ENCODE measurements around the gene CRIM1. TPM values are rescaled to one million over a fixed set of nuclear protein-coding genes. Genes with fewer than 3 reads are reported as not detected.

The CRIM1 gene
- total and polyA plus RNA-seq, 2 of the 8 experiments (the other 6 are each of a cell fraction or from before 2014, with no cell fraction given), result 9.4 to 28.4 TPM

DNA sequence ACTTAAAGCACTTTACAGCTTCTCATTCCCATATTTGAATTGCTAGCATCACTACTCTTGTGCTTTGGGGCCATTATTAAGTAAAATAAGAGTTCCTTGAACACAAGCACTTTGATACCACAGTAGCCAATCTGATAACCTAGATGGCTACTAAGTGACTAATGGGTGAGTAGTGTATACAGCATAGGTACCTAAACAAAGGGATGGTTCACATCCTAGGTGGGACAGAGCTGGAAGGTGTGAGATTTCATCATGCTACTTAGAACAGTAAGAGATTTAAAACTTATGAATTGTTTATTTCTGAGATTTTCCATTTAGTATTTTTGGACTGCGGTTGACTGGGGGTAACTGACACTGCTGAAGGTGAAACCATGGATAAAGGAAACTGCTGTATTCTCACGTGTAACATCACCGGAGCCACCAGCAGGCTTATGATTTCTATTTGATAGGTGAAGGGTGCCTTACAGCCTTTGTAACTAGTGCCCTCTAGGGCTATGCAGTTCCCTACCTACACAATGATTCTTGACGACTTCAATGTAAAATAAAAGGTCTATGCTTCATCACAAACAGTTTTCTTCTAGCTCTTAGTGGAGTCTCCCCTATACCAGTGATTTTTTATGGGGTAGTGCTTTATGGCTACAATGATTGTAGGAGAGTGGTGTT lies 22.1 kb upstream of the CRIM1 start:
- H4K20me1 ChIP-seq (replicated peaks in 1 of 2; ENCODE audit: control insufficient read depth in 1 of 2, insufficient read depth in 2 of 2, low read length in 2 of 2), result no peaks in the 10 kb centered on the region
- H3K23ac ChIP-seq (ENCODE audit: insufficient read length), result no peak overlapping the region
- no peaks in the 10 kb centered on the region for H3K36me3 ChIP-seq (ENCODE audit: control insufficient read depth in 2 of 4, insufficient read depth in 4 of 4, low read length in 3 of 4)
- peaks cover 0 to 3% (median 1%) of the 10 kb centered on the region in 4 experiments; a peak in 3 of 7 replicates for H3K4me1 ChIP-seq (replicated peaks in 1 of 4; ENCODE audit: control insufficient read depth in 3 of 4, insufficient read depth in 4 of 4, low read length in 3 of 4)
- H3K27ac ChIP-seq (ENCODE audit: low read depth, low read length), result no peak overlapping the region
- H3K27me3 ChIP-seq (replicated peaks in 1 of 4; ENCODE audit: control insufficient read depth in 3 of 4, extremely low read depth in 1 of 4, insufficient read depth in 3 of 4, low read length in 3 of 4), result peaks cover 0 to 1% (median 0%) of the 10 kb centered on the region in 4 experiments; a peak in 1 of 7 replicates
- FAIRE-seq, result no peak
- no peak overlapping the region for H3K18ac ChIP-seq (ENCODE audit: extremely low read depth, low read length)
- no peak for DNase-seq (ENCODE audit: low read depth in 1 of 2, low spot score in 2 of 2)
- H2BK5ac ChIP-seq (ENCODE audit: low read depth, low read length), result no peak overlapping the region
- H3K9ac ChIP-seq (replicated peaks in 1 of 4; ENCODE audit: extremely low read depth in 1 of 4, low read depth in 3 of 4, low read length in 3 of 4), result no peak overlapping the region
- H4K91ac ChIP-seq (replicated peaks; ENCODE audit: insufficient read length, low read length), result no peak overlapping the region
- H2BK15ac ChIP-seq (ENCODE audit: low read length), result no peak overlapping the region
- H3K23me2 ChIP-seq (ENCODE audit: low read depth, low read length), result no peaks in the 10 kb centered on the region; the same call in 1 of the 2 replicates
- no peak overlapping the region for H2BK12ac ChIP-seq (ENCODE audit: low read depth, low read length)
- H3K4ac ChIP-seq (replicated peaks; ENCODE audit: insufficient read length, low read depth, low read length), result no peak overlapping the region
- H3K79me1 ChIP-seq (ENCODE audit: low read depth, low read length), result no peaks in the 10 kb centered on the region
- H3K4me2 ChIP-seq (ENCODE audit: insufficient read depth in 1 of 2, low read depth in 2 of 2, low read length in 2 of 2), result no peak overlapping the region
- no peak overlapping the region for H3K56ac ChIP-seq (replicated peaks; ENCODE audit: insufficient read length, low read depth, low read length)
- CTCF ChIA-PET (ENCODE audit: partially characterized antibody), result interaction anchor here (0.6 to 1.3 kb wide), 2 partner anchors 12 to 462 kb away, joined by 3 to 5 read pairs; no protein-coding TSS in a partner anchor
- H3K14ac ChIP-seq (ENCODE audit: insufficient read length), result no peak overlapping the region
- no peak overlapping the region for H4K5ac ChIP-seq (ENCODE audit: insufficient read length, low read depth, low read length)
- H2AFZ ChIP-seq (ENCODE audit: low read length), result no peak overlapping the region
- 70% methylated on average over 4 of the region's 4 CpGs; no CpG with 5 or more reads in 1 of the 2 experiments for WGBS, 2 experiments (ENCODE audit: extremely low coverage in 1 of 2, insufficient coverage in 1 of 2, insufficient read length in 1 of 2, insufficient replicate concordance in 2 of 2, low coverage in 1 of 2, low lambda C conversion rate in 2 of 2, missing lambda C conversion rate in 1 of 2)
- H3K4me3 ChIP-seq (ENCODE audit: extremely low read depth in 1 of 4, insufficient read depth in 2 of 4, low read depth in 3 of 4, low read length in 4 of 4), result no peak overlapping the region
- no peaks in the 10 kb centered on the region for H3K79me2 ChIP-seq (ENCODE audit: control insufficient read depth in 1 of 2, insufficient read depth in 2 of 2, low read length in 2 of 2)
- TF ChIP-seq, protein P1, sequence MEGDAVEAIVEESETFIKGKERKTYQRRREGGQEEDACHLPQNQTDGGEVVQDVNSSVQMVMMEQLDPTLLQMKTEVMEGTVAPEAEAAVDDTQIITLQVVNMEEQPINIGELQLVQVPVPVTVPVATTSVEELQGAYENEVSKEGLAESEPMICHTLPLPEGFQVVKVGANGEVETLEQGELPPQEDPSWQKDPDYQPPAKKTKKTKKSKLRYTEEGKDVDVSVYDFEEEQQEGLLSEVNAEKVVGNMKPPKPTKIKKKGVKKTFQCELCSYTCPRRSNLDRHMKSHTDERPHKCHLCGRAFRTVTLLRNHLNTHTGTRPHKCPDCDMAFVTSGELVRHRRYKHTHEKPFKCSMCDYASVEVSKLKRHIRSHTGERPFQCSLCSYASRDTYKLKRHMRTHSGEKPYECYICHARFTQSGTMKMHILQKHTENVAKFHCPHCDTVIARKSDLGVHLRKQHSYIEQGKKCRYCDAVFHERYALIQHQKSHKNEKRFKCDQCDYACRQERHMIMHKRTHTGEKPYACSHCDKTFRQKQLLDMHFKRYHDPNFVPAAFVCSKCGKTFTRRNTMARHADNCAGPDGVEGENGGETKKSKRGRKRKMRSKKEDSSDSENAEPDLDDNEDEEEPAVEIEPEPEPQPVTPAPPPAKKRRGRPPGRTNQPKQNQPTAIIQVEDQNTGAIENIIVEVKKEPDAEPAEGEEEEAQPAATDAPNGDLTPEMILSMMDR (IDR thresholded peaks at IDR 0.05; ENCODE audit: control extremely low read depth in 1 of 3, insufficient read depth in 1 of 3, low read depth in 1 of 3, low read length in 3 of 3), result peak in 2 of 3 experiments; percentile 45 to 49; a peak in 2 of 4 replicates
- TF ChIP-seq, protein P2, sequence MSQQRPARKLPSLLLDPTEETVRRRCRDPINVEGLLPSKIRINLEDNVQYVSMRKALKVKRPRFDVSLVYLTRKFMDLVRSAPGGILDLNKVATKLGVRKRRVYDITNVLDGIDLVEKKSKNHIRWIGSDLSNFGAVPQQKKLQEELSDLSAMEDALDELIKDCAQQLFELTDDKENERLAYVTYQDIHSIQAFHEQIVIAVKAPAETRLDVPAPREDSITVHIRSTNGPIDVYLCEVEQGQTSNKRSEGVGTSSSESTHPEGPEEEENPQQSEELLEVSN (IDR thresholded peaks at IDR 0.05), result no peak
- TF ChIP-seq RAD21 (IDR thresholded peaks at IDR 0.05 in 1 of 2, conservative IDR thresholded peaks at IDR 0.05 in 1 of 2; ENCODE audit: low read depth in 2 of 2, low read length in 2 of 2) (peak; percentile 62 to 67), NANOG (IDR thresholded peaks at IDR 0.05; ENCODE audit: insufficient read depth, low read depth, low read length, poor library complexity, severe bottlenecking) (no peak), ATF2 (IDR thresholded peaks at IDR 0.05; ENCODE audit: low read length) (no peak), BRCA1 (IDR thresholded peaks at IDR 0.05; ENCODE audit: low read depth, low read length) (no peak)
- no peak overlapping the region for H2AK5ac ChIP-seq (ENCODE audit: low read depth, low read length)
- no peak overlapping the region for H2BK20ac ChIP-seq (ENCODE audit: low read length)
- H3K9me3 ChIP-seq (ENCODE audit: insufficient read depth in 2 of 2, low read depth in 1 of 2, low read length in 1 of 2), result no peaks in the 10 kb centered on the region
- H2BK120ac ChIP-seq (replicated peaks; ENCODE audit: low read depth, low read length), result no peak overlapping the region
- H4K8ac ChIP-seq (ENCODE audit: extremely low read depth, insufficient read depth, low read length), result no peak overlapping the region
- POLR2A ChIA-PET (ENCODE audit: partially characterized antibody), result interaction anchor here (0.6 kb wide), 1 partner anchor 11 kb away, joined by 4 read pairs; no protein-coding TSS in a partner anchor
